ENCODE data around the gene PITPNB.

PITPNB gene

DNA sequence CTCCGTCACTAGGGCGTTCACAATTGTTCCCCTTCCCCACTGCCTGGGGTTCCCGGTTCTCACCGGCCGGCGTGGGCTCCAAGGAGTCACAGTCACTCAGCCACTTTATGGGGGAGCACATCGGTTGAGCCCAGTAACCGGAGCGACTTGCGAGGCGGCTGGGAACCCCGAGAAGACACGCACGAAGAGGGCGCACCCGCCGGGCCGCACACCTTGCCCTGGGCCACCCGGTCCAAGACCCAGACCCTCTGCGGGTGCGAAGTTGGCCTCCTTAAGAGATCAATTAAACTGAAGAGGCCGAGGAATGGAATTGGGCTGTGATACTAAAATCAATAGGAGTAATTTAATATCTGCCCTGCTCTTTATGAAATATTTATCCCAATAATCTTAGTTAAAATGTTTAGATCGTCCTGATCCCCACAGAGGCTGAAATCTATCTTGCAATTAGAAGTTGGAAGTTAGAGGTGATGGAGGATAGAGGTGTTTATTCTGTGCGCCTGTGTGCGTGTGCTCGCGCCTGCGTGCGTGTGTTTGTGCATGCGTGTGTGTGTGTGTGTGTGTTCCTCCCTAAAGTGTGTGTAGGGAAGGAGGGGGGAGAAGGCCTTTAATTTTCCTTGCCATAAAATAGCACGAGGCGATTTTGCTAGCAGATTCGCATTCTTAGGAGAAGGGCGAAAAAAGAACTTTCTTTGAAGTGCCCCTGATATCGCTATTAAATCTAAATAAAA is 116.5 kb downstream of the PITPNB start:
- no peak for DNase-seq (ENCODE audit: low read depth in 2 of 2)
